Esophagus muscularis mucosa (tissue), 4 donors: ENCODE measurements around the gene KCNQ1. TPM values are rescaled to one million over a fixed set of nuclear protein-coding genes. Genes with fewer than 3 reads are reported as not detected.

Experiments
- DNase-seq: peaks from one replicate; pipeline ENCODE4 v3.0.0-alpha.2; 2017; ENCODE audit errors: extremely low spot score
- H3K27ac ChIP-seq, 4 donors: fragments of 200-600 bp; sonication (generic); replicated peaks in 1 of 4; 1 replicate in 3 of 4; 2 replicates in 1 of 4; pipeline ENCODE4 v1.5.1; 2016 to 2019; ENCODE audit warnings: mild to moderate bottlenecking in 1 of 4
- H3K27me3 ChIP-seq, 4 donors: fragments of 200-600 bp; sonication (generic); one replicate each; pipeline versions ENCODE4 v1.5.1 to v1.6.0; 2016 to 2019
- H3K36me3 ChIP-seq, 4 donors: fragments of 200-600 bp; sonication (generic); one replicate each; pipeline ENCODE4 v1.5.1; 2016 to 2019
- H3K4me1 ChIP-seq, 4 donors: fragments of 200-600 bp; sonication (generic); one replicate each; pipeline ENCODE4 v1.5.1; 2016 to 2019
- H3K4me3 ChIP-seq, 4 donors: fragments of 200-600 bp; sonication (generic); 1 replicate in 2 of 4; 2 replicates in 2 of 4; pipeline ENCODE4 v1.5.1; 2016 to 2019; ENCODE audit warnings: mild to moderate bottlenecking in 4 of 4, moderate library complexity in 1 of 4
- H3K9me3 ChIP-seq, 4 donors: fragments of 200-600 bp; sonication (generic); 1 replicate in 3 of 4; 2 replicates in 1 of 4; pipeline ENCODE4 v1.5.1; 2016 to 2019
- EP300 ChIP-seq: sonication (generic); formaldehyde crosslinking; IDR thresholded peaks from one replicate; pipeline ENCODE4 v1.6.1; 2017; ENCODE audit warnings: antibody characterized with exemption
- POLR2A ChIP-seq: fragments of 450-650 bp; IDR thresholded peaks from one replicate; pipeline ENCODE4 v1.6.1; 2017; ENCODE audit warnings: antibody characterized with exemption, moderate library complexity, mild to moderate bottlenecking, low read depth
- POLR2AphosphoS5 ChIP-seq, 2 donors: sonication (generic); formaldehyde crosslinking; IDR thresholded peaks; one replicate each; pipeline ENCODE4 v1.6.1; 2017; ENCODE audit warnings: antibody characterized with exemption in 2 of 2
- WGBS: methylation state at CpG from one replicate; pipeline ENCODE4 v1.1.5; 2018; 5-methylcytosine and 5-hydroxymethylcytosine counted together
- intact Hi-C: fragments of 100-400 bp; cut with DNase I; formaldehyde crosslinking; loops from one replicate; pipeline ENCODE4 v1.15.1; 2023
- total RNA-seq, 4 donors: library from RNA; depleted of rRNA; stranded (reverse); fragments of >200 nt; gene quantifications; one replicate each; pipeline versions ENCODE4 v1.1.0 to v1.2.1, GENCODE V29; 2016
- TF ChIP-seq, protein P1 (sequence below), 3 experiments: fragments of 200-600 bp in 2 of 3; fragments of 450-650 bp in 1 of 3; sonication (generic) in 2 of 3; IDR thresholded peaks; one replicate each; pipeline ENCODE4 v1.5.1; 2017 to 2019; ENCODE audit warnings: antibody characterized with exemption in 3 of 3, mild to moderate bottlenecking in 2 of 3, moderate library complexity in 1 of 3

Gene KCNQ1
- total RNA-seq, 4 donors from 2014 or later = 2.1 to 5.9 (median 4.3) TPM

DNA sequence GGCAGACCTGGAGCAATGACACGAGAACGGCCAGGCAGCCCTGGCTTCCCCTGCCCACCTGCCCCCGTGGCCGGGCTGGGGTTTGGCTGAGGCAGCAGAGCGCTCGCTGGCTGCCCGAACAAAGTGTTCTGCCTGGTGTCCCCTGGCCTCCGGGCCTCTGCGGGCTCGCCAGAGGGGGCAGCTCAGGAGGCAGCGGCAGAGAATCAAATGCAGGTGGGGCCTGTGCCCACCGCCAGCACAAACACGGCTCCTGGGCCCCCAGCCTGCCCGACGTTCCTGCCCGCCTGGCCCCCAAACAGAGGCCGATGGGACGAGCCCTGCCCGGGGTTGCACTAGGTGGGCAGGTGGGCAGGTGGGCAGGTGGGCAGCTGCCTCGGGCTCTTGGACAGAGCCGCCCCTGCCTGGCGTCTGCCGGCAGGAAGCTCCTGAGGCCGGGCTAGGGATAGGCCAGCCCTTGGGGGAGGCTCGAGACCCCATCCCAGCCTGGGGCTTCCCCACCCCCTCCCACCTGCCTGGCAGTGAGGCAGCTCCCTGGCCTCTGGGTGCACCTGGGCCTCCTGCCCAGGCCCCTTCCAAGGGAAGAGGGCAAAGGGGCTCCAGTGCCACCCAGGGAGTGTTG is 394.0 kb downstream of the KCNQ1 start:
- WGBS = 95% methylated on average over 11 of the region's 25 CpGs
- no peak overlapping the region for H3K27ac ChIP-seq
- H3K27me3 ChIP-seq = no peaks in the 10 kb centered on the region
- H3K36me3 ChIP-seq = no peaks in the 10 kb centered on the region
- no peak for DNase-seq
- H3K4me1 ChIP-seq = peaks cover 20 to 25% (median 23%) of the 10 kb centered on the region in 4 donors
- H3K4me3 ChIP-seq = no peak overlapping the region
- no peaks in the 10 kb centered on the region for H3K9me3 ChIP-seq
- TF ChIP-seq EP300 (no peak), POLR2A (no peak), POLR2AphosphoS5 (IDR thresholded peaks at IDR 0.05) (no peak)
- TF ChIP-seq, protein P1, sequence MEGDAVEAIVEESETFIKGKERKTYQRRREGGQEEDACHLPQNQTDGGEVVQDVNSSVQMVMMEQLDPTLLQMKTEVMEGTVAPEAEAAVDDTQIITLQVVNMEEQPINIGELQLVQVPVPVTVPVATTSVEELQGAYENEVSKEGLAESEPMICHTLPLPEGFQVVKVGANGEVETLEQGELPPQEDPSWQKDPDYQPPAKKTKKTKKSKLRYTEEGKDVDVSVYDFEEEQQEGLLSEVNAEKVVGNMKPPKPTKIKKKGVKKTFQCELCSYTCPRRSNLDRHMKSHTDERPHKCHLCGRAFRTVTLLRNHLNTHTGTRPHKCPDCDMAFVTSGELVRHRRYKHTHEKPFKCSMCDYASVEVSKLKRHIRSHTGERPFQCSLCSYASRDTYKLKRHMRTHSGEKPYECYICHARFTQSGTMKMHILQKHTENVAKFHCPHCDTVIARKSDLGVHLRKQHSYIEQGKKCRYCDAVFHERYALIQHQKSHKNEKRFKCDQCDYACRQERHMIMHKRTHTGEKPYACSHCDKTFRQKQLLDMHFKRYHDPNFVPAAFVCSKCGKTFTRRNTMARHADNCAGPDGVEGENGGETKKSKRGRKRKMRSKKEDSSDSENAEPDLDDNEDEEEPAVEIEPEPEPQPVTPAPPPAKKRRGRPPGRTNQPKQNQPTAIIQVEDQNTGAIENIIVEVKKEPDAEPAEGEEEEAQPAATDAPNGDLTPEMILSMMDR (IDR thresholded peaks at IDR 0.05) = no peak
- intact Hi-C loops = no loop called here

DNA sequence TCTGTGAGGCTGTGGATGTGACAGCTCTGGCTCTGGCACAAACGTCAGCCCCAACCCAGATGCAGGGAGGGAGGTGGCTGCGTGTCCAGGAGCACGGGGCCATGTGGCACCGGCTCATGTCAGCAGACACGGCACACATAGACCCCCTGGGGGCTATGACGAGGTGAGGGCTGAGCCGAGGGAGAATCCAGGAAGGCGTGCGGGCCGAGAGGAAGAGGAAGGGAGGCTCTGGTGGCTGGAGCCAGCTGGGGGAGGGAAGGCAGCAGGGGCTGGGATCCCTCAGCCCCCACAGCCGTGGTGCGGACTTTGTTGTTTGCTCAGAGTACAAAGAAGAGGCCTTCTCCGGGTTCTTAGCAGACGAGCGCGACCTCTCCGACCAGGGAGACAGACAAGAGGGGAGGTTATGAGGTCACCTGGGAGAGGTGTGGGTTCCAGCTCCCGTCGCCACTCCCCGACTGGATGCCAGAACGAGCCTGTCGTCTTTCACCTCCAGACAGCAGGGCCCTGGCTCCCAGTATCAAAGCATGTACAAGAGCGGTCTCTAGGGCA is 394.7 kb downstream of the KCNQ1 start:
- H3K4me3 ChIP-seq = no peak overlapping the region
- H3K9me3 ChIP-seq = no peaks in the 10 kb centered on the region
- intact Hi-C loops = no loop called here
- H3K4me1 ChIP-seq = peaks cover 20 to 25% (median 23%) of the 10 kb centered on the region in 4 donors
- WGBS = 79% methylated on average over 20 of the region's 23 CpGs
- no peak for DNase-seq
- H3K27ac ChIP-seq = no peak overlapping the region
- H3K36me3 ChIP-seq = no peaks in the 10 kb centered on the region
- no peaks in the 10 kb centered on the region for H3K27me3 ChIP-seq
- TF ChIP-seq, protein P1 (IDR thresholded peaks at IDR 0.05) = no peak
- no peak for TF ChIP-seq POLR2A
- no peak for TF ChIP-seq EP300
- TF ChIP-seq POLR2AphosphoS5 (IDR thresholded peaks at IDR 0.05) = no peak

DNA sequence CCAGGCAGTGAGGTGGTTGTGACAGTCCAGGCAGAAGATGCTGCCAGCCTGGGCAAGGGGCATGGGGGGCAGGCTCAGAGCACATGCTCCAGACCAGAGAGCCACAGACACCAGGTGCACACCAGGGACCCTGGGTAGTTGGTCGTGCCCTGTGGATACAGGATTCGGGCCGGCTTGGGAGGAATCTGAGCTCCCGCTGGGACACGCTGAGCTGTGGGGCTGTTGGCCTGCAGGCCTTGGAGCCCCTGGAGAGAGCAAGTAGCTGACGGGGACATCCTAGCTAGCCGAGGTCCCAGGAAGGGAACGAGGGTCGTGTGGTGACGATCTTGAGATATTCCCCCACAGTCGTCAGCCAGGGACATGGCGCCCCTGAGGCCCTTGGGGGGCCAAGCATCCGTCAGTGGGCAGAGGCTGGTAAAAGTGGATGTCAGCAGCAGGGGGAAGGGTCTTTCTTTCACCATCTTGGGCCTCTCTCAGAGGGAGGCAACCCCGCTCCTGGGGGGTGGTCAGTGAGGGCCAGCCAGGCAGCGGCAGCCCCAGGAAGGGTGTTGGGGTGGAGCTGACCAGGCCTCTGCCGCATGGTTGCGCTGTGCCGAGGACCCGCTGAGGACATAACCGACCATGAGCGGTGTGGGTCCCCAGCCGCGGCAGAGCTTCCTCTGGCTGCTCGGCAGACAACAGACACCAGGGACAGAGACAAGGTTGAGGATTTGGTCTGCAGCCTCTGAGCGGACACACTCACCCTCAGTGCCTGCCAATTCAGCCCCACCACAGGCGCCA is 396.8 kb downstream of the KCNQ1 start:
- DNase-seq = no peak
- TF ChIP-seq POLR2AphosphoS5 (IDR thresholded peaks at IDR 0.05) (no peak), POLR2A (no peak), EP300 (no peak)
- TF ChIP-seq, protein P1 (IDR thresholded peaks at IDR 0.05) = no peak
- H3K4me3 ChIP-seq = no peak overlapping the region
- intact Hi-C loops = no loop called here
- no peaks in the 10 kb centered on the region for H3K27me3 ChIP-seq
- H3K9me3 ChIP-seq = no peaks in the 10 kb centered on the region
- 88% methylated on average over 20 of the region's 26 CpGs for WGBS
- H3K36me3 ChIP-seq = no peaks in the 10 kb centered on the region
- H3K27ac ChIP-seq = no peak overlapping the region
- H3K4me1 ChIP-seq = peaks cover 12 to 21% (median 14%) of the 10 kb centered on the region in 4 donors

DNA sequence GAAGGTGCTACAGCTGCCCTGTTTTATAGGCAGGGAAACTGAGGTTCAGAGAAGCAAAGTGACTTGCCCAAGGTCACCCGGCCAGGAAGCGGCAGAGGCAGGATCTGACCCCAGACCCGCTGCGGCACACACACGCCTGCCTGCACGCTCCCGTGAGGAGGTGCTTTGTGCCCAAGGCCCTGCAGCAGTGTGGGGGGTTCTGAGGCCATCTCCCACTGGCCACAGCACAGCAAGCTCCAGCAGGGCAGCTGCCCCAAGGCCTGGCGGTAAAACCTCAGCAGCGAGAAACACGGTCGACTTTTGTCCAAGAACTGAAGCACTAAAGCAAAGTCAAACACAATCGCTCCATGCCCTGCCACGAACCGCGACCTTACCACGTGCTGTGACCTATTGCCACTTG is 398.1 kb downstream of the KCNQ1 start:
- DNase-seq = no peak
- Histone ChIP-seq H3K27ac (no peak overlapping the region), H3K4me3 (no peak overlapping the region), H3K4me1 (peaks cover 0 to 8% (median 2%) of the 10 kb centered on the region in 4 donors), H3K27me3 (no peaks in the 10 kb centered on the region), H3K36me3 (peaks cover 0 to 4% (median 0%) of the 10 kb centered on the region in 4 donors), H3K9me3 (no peaks in the 10 kb centered on the region)
- 93% methylated on average over 16 of the region's 16 CpGs for WGBS
- TF ChIP-seq POLR2AphosphoS5 (IDR thresholded peaks at IDR 0.05) (no peak), EP300 (no peak), POLR2A (no peak)
- TF ChIP-seq, protein P1 (IDR thresholded peaks at IDR 0.05) = no peak
- intact Hi-C loops = no loop called here
